Stimulated activated CD8-positive, alpha-beta memory T cell treated with anti-CD3 and anti-CD28 coated beads, Interleukin-2, amount 100 ng/mL, for 48 hours (primary cell): ENCODE measurements around the gene ANKRD12.

Source experiments
- DNase-seq, 2 donors: peaks; one replicate each; pipeline ENCODE4 v3.0.0-alpha.2; 2020; ENCODE audit warnings: low read depth in 2 of 2

The ANKRD12 gene

GRCh38 chr18:9106094-9106493 lies 30.5 kb upstream of the ANKRD12 start:
- no peak for DNase-seq

- DNase-seq, result no peak
Measured at GRCh38 chr18:9106800-9107584, 29.6 kb upstream of the ANKRD12 start.

GRCh38 chr18:9108911-9109310 lies 27.7 kb upstream of the ANKRD12 start:
- DNase-seq, result no peak

- DNase-seq, result no peak
Measured at GRCh38 chr18:9109523-9109922, 27.1 kb upstream of the ANKRD12 start.

GRCh38 chr18:9113468-9114149 lies 23.0 kb upstream of the ANKRD12 start:
- DNase-seq, result no peak

GRCh38 chr18:9115984-9116383 lies 20.6 kb upstream of the ANKRD12 start:
- DNase-seq, result no peak

GRCh38 chr18:9117980-9118841 lies 18.4 kb upstream of the ANKRD12 start:
- DNase-seq, result no peak

- DNase-seq, result no peak
Measured at GRCh38 chr18:9120796-9121195, 15.8 kb upstream of the ANKRD12 start.

GRCh38 chr18:9123520-9123919 lies 13.1 kb upstream of the ANKRD12 start:
- DNase-seq, result no peak

- DNase-seq, result no peak
Measured at GRCh38 chr18:9124824-9125223, 11.8 kb upstream of the ANKRD12 start.

GRCh38 chr18:9126337-9126736 lies 10.2 kb upstream of the ANKRD12 start:
- DNase-seq, result no peak

GRCh38 chr18:9130195-9130594 lies 6.4 kb upstream of the ANKRD12 start:
- no peak for DNase-seq

- no peak for DNase-seq
Measured at GRCh38 chr18:9130806-9131205, 5.8 kb upstream of the ANKRD12 start.

GRCh38 chr18:9132628-9133027 lies 4.0 kb upstream of the ANKRD12 start:
- DNase-seq, result no peak

GRCh38 chr18:9133225-9133624 lies 3.4 kb upstream of the ANKRD12 start:
- no peak for DNase-seq

- DNase-seq, result no peak
Measured at GRCh38 chr18:9135081-9135911, 1.3 kb upstream of the ANKRD12 start.

- DNase-seq, result no peak
Measured at GRCh38 chr18:9135912-9136314, 668 bp upstream of the ANKRD12 start.

- DNase-seq, result peak; percentile 47 to 57
Measured at GRCh38 chr18:9137168-9138066, 836 bp downstream of the ANKRD12 start.

GRCh38 chr18:9139400-9140039 lies 2.9 kb downstream of the ANKRD12 start:
- no peak for DNase-seq

GRCh38 chr18:9140381-9140780 lies 3.8 kb downstream of the ANKRD12 start:
- no peak for DNase-seq
